Neural progenitor cell (in vitro differentiated cells): ENCODE measurements around the gene GRM8. TPM values are rescaled to one million over a fixed set of nuclear protein-coding genes. Genes with fewer than 3 reads are reported as not detected.

Experiments used
- DNase-seq: peaks from one replicate; pipeline ENCODE4 v3.0.0-alpha.2; 2016; ENCODE audit warnings: low spot score
- H2AFZ ChIP-seq: fragments of 200-600 bp; sonication (generic); replicated peaks from 2 replicates; pipeline ENCODE4 v1.6.1; 2016; ENCODE audit warnings: antibody characterized with exemption
- H3F3A ChIP-seq: fragments of 200-600 bp; sonication (generic); 2 replicates; pipeline ENCODE4 v1.6.1; 2016; ENCODE audit warnings: antibody characterized with exemption, low read depth
- H3K27ac ChIP-seq: fragments of 200-600 bp; sonication (generic); 2 replicates; pipeline ENCODE4 v1.5.1; 2016; ENCODE audit warnings: mild to moderate bottlenecking
- H3K27me3 ChIP-seq: fragments of 200-600 bp; sonication (generic); 2 replicates; pipeline ENCODE4 v1.6.1; 2016; ENCODE audit warnings: mild to moderate bottlenecking, moderate library complexity
- H3K36me3 ChIP-seq: fragments of 200-600 bp; sonication (generic); 2 replicates; pipeline ENCODE4 v1.5.1; 2016
- H3K4me1 ChIP-seq: fragments of 200-600 bp; sonication (generic); 2 replicates; pipeline ENCODE4 v1.6.1; 2016; ENCODE audit warnings: mixed run types
- H3K4me2 ChIP-seq: fragments of 200-600 bp; sonication (generic); 2 replicates; pipeline ENCODE4 v1.6.1; 2016
- H3K4me3 ChIP-seq: fragments of 200-600 bp; sonication (generic); 2 replicates; pipeline ENCODE4 v1.5.1; 2016
- H3K79me2 ChIP-seq: fragments of 200-600 bp; sonication (generic); 2 replicates; pipeline ENCODE4 v1.6.1; 2016; ENCODE audit warnings: low read depth
- H3K9ac ChIP-seq: fragments of 200-600 bp; sonication (generic); 2 replicates; pipeline ENCODE4 v1.6.1; 2016
- H3K9me3 ChIP-seq: fragments of 200-600 bp; sonication (generic); 2 replicates; pipeline ENCODE4 v1.5.1; 2016; ENCODE audit warnings: low read depth
- H4K20me1 ChIP-seq: fragments of 200-600 bp; sonication (generic); 2 replicates; pipeline ENCODE4 v1.6.1; 2016; ENCODE audit warnings: low read depth
- H3K27ac Mint-ChIP-seq: 3 replicates; pipeline ENCODE4 v1.8.0; 2021; ENCODE audit warnings: mixed read lengths
- H3K27me3 Mint-ChIP-seq: 2 replicates; pipeline ENCODE4 v1.8.0; 2022; ENCODE audit warnings: low read depth, mild to moderate bottlenecking, inconsistent platforms, moderate library complexity, mixed read lengths; ENCODE audit not compliant: insufficient read depth
- H3K36me3 Mint-ChIP-seq: 3 replicates; pipeline ENCODE4 v1.8.0; 2021; ENCODE audit warnings: mixed read lengths
- H3K4me1 Mint-ChIP-seq: 3 replicates; pipeline ENCODE4 v1.8.0; 2021; ENCODE audit warnings: mixed read lengths
- H3K4me3 Mint-ChIP-seq: 3 replicates; pipeline ENCODE4 v1.8.0; 2021; ENCODE audit warnings: mild to moderate bottlenecking, moderate library complexity, mixed read lengths
- H3K9me3 Mint-ChIP-seq: 3 replicates; pipeline ENCODE4 v1.8.0; 2020; ENCODE audit warnings: mixed read lengths
- CTCF ChIP-seq: fragments of 200-600 bp; sonication (generic); IDR thresholded peaks from 2 replicates; pipeline ENCODE4 v1.5.1; 2017; ENCODE audit warnings: antibody characterized with exemption, mild to moderate bottlenecking
- EZH2 ChIP-seq: fragments of 200-600 bp; sonication (generic); IDR thresholded peaks from 2 replicates; pipeline ENCODE4 v1.6.1; 2017; ENCODE audit warnings: antibody characterized with exemption, mild to moderate bottlenecking, moderate library complexity
- EZH2phosphoT487 ChIP-seq: fragments of 200-600 bp; sonication (generic); IDR thresholded peaks from 2 replicates; pipeline ENCODE4 v1.6.1; 2017; ENCODE audit warnings: antibody characterized with exemption
- total RNA-seq: library from RNA; depleted of rRNA; stranded (reverse); fragments of >200 nt; gene quantifications from 2 replicates; pipeline ENCODE4 v1.2.3, GENCODE V29; 2015; ENCODE audit warnings: low replicate concordance

The GRM8 gene
- total RNA-seq, 1 donor from 2014 or later, result 0.62 TPM

GRCh38 chr7:127018889-127019288 is 233.9 kb downstream of the GRM8 start:
- H3K36me3 Mint-ChIP-seq, result no peaks in the 10 kb centered on the region
- H3K27me3 Mint-ChIP-seq, result no peaks in the 10 kb centered on the region
- no peaks in the 10 kb centered on the region for H3K4me1 Mint-ChIP-seq
- Histone ChIP-seq H2AFZ (no peak overlapping the region), H3K9ac (no peak overlapping the region), H3K36me3 (no peaks in the 10 kb centered on the region), H3F3A (no peaks in the 10 kb centered on the region), H3K9me3 (no peaks in the 10 kb centered on the region), H3K4me1 (no peaks in the 10 kb centered on the region), H3K27me3 (no peaks in the 10 kb centered on the region), H3K79me2 (no peaks in the 10 kb centered on the region), H4K20me1 (no peaks in the 10 kb centered on the region), H3K4me2 (no peak overlapping the region), H3K27ac (no peak overlapping the region), H3K4me3 (no peak overlapping the region)
- H3K27ac Mint-ChIP-seq, result no peak overlapping the region
- no peak overlapping the region for H3K4me3 Mint-ChIP-seq
- no peak for DNase-seq
- TF ChIP-seq EZH2phosphoT487 (no peak), CTCF (no peak), EZH2 (no peak)
- H3K9me3 Mint-ChIP-seq, result no peaks in the 10 kb centered on the region

GRCh38 chr7:127017196-127017595 is 235.5 kb downstream of the GRM8 start:
- H2AFZ ChIP-seq, result no peak overlapping the region
- no peaks in the 10 kb centered on the region for H3K36me3 Mint-ChIP-seq

GRCh38 chr7:127000725-127001124 is 252.0 kb downstream of the GRM8 start:
- Histone ChIP-seq H3K79me2 (no peaks in the 10 kb centered on the region), H3K4me1 (no peaks in the 10 kb centered on the region), H3K4me3 (no peak overlapping the region), H3K9me3 (no peaks in the 10 kb centered on the region), H3K27ac (no peak overlapping the region), H3K27me3 (no peaks in the 10 kb centered on the region), H2AFZ (no peak overlapping the region), H3K4me2 (no peak overlapping the region), H3K9ac (no peak overlapping the region), H3F3A (no peaks in the 10 kb centered on the region), H4K20me1 (no peaks in the 10 kb centered on the region), H3K36me3 (no peaks in the 10 kb centered on the region)
- no peak overlapping the region for H3K27ac Mint-ChIP-seq
- H3K4me1 Mint-ChIP-seq, result no peaks in the 10 kb centered on the region
- no peaks in the 10 kb centered on the region for H3K27me3 Mint-ChIP-seq
- H3K4me3 Mint-ChIP-seq, result no peak overlapping the region
- H3K9me3 Mint-ChIP-seq, result no peaks in the 10 kb centered on the region
- TF ChIP-seq CTCF (no peak), EZH2phosphoT487 (no peak), EZH2 (no peak)
- no peak for DNase-seq
- H3K36me3 Mint-ChIP-seq, result no peaks in the 10 kb centered on the region

More at GRCh38 chr7:127017196-127017595, 235.5 kb downstream of the GRM8 start:
- Histone ChIP-seq H3K36me3 (no peaks in the 10 kb centered on the region), H3K9me3 (no peaks in the 10 kb centered on the region), H4K20me1 (no peaks in the 10 kb centered on the region), H3K4me2 (no peak overlapping the region), H3K79me2 (no peaks in the 10 kb centered on the region), H3K4me1 (no peaks in the 10 kb centered on the region), H3F3A (no peaks in the 10 kb centered on the region), H3K27ac (no peak overlapping the region), H3K9ac (no peak overlapping the region), H3K27me3 (no peaks in the 10 kb centered on the region), H3K4me3 (no peak overlapping the region)
- H3K27ac Mint-ChIP-seq, result no peak overlapping the region
- TF ChIP-seq EZH2, result no peak
- TF ChIP-seq CTCF, result no peak
- TF ChIP-seq EZH2phosphoT487, result no peak
- no peaks in the 10 kb centered on the region for H3K27me3 Mint-ChIP-seq
- no peak overlapping the region for H3K4me3 Mint-ChIP-seq
- no peaks in the 10 kb centered on the region for H3K4me1 Mint-ChIP-seq
- no peak for DNase-seq
- no peaks in the 10 kb centered on the region for H3K9me3 Mint-ChIP-seq

- H4K20me1 ChIP-seq, result no peaks in the 10 kb centered on the region
- DNase-seq, result no peak
- Mint-ChIP-seq H3K36me3 (no peaks in the 10 kb centered on the region), H3K4me3 (no peak overlapping the region), H3K4me1 (no peaks in the 10 kb centered on the region), H3K27ac (no peak overlapping the region), H3K27me3 (no peaks in the 10 kb centered on the region), H3K9me3 (no peaks in the 10 kb centered on the region)
- H3F3A ChIP-seq, result no peaks in the 10 kb centered on the region
- no peaks in the 10 kb centered on the region for H3K36me3 ChIP-seq
- no peak for TF ChIP-seq CTCF
- TF ChIP-seq EZH2, result no peak
- no peak for TF ChIP-seq EZH2phosphoT487
- no peak overlapping the region for H2AFZ ChIP-seq
- H3K4me2 ChIP-seq, result no peak overlapping the region
- H3K79me2 ChIP-seq, result no peaks in the 10 kb centered on the region
- H3K27me3 ChIP-seq, result no peaks in the 10 kb centered on the region
- no peak overlapping the region for H3K4me3 ChIP-seq
- no peak overlapping the region for H3K27ac ChIP-seq
- peaks cover under 1% of the 10 kb centered on the region for H3K4me1 ChIP-seq
- H3K9me3 ChIP-seq, result no peaks in the 10 kb centered on the region
- H3K9ac ChIP-seq, result no peak overlapping the region
Observed at GRCh38 chr7:126996659-126997058, 256.1 kb downstream of the GRM8 start.
